ENCODE measurements around the gene CDC42BPA.

CDC42BPA gene

GRCh38 chr1:227299688-227300087 is 18.6 kb downstream of the CDC42BPA start:
- no peak overlapping the region for H3K4me3 ChIP-seq (replicated peaks in 1 of 2; ENCODE audit: low read depth in 2 of 2, low read length in 2 of 2)
- no peak for TF ChIP-seq CTCF (IDR thresholded peaks at IDR 0.05; ENCODE audit: low read depth, low read length)
- peak in 1 of 2 donors; percentile 78 for DNase-seq (ENCODE audit: low read depth in 2 of 2)

- DNase-seq (ENCODE audit: low read depth in 2 of 2) = peak; percentile 64 to 73
- no peak for TF ChIP-seq CTCF (IDR thresholded peaks at IDR 0.05; ENCODE audit: low read depth, low read length)
Measured at GRCh38 chr1:227299241-227299627, 19.1 kb downstream of the CDC42BPA start.

GRCh38 chr1:227298512-227299240 is 19.6 kb downstream of the CDC42BPA start:
- peak overlapping the region in 1 of 2 donors; percentile 22 for H3K4me3 ChIP-seq (replicated peaks in 1 of 2; ENCODE audit: low read depth in 2 of 2, low read length in 2 of 2)
- no peak for DNase-seq (ENCODE audit: low read depth in 2 of 2)
- TF ChIP-seq CTCF (IDR thresholded peaks at IDR 0.05; ENCODE audit: low read depth, low read length) = no peak

More at GRCh38 chr1:227299241-227299627, 19.1 kb downstream of the CDC42BPA start:
- peak overlapping the region in 1 of 2 donors; percentile 22 for H3K4me3 ChIP-seq (replicated peaks in 1 of 2; ENCODE audit: low read depth in 2 of 2, low read length in 2 of 2)

DNA sequence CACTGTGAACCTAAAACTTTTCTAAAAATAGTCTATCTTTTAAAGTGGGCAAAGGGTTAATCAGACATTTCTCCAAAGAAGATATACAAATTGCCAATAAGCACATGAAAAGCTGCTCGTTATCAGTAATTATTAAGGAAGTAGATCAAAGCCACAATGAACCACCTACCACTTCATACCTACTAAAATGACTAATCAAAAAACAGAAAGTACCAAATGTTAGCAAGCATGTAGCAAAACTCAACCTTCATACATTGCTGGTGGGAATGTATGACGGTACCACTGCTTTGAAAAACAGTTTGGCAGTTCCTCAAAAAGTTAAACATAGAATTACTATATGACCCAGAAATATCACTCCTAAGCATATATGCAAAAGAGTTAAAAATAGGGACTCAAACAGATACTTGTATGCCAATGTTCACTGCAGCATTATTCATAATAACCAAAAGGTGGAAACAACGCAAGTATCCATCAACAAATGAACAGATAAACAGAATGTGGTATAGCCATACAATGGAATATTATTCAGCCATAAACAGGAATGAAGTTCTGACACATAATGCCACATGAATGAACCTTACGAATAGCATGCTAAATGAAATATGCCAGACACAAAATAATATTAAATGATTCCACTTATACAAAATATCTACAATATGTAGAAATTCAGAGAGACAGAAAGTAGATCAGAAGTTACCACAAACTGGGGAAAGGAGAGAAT is 21.1 kb downstream of the CDC42BPA start:
- DNase-seq (ENCODE audit: low read depth in 2 of 2) = no peak
- no peak for TF ChIP-seq CTCF (IDR thresholded peaks at IDR 0.05; ENCODE audit: low read depth, low read length)
- no peak overlapping the region for H3K4me3 ChIP-seq (replicated peaks in 1 of 2; ENCODE audit: low read depth in 2 of 2, low read length in 2 of 2)

GRCh38 chr1:227295609-227296008 is 22.7 kb downstream of the CDC42BPA start:
- no peak overlapping the region for H3K4me3 ChIP-seq (replicated peaks in 1 of 2; ENCODE audit: low read depth in 2 of 2, low read length in 2 of 2)
- no peak for DNase-seq (ENCODE audit: low read depth in 2 of 2)
- TF ChIP-seq CTCF (IDR thresholded peaks at IDR 0.05; ENCODE audit: low read depth, low read length) = no peak

DNA sequence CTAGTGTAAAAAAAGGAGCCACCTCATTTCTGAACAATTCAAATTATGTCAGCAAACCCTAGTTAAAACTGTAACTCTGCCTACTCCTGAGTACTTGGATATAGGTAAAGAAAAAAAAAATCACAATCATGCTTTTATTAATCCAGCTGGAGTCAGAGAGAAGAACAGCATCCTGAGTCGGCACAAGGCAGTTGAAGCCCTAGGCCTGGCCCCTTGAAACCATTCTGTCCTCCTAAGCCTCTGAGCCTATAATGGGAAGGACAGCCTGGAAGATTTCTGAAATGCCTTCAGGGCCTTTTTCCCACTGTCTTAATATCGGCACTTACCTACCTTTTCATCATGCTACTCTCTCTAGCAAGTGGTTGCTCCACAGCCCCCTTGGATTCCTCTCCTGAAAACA is 32.5 kb downstream of the CDC42BPA start:
- no peak overlapping the region for H3K4me3 ChIP-seq (replicated peaks in 1 of 2; ENCODE audit: low read depth in 2 of 2, low read length in 2 of 2)
- DNase-seq (ENCODE audit: low read depth in 2 of 2) = no peak
- TF ChIP-seq CTCF (IDR thresholded peaks at IDR 0.05; ENCODE audit: low read depth, low read length) = no peak

Measured in cardiac fibroblast (primary cell).